NCI-H1436 (cell line): ENCODE measurements around the gene RPS6KA5.
"Not testable (repeated sequence)": the region's sequence is repeated elsewhere in the genome, so short reads cannot be mapped to it uniquely, and the experiment has no call there.

Source experiments
- DNase-seq: peaks from one replicate; lab custom pipeline; 2025; lab: John Stamatoyannopoulos, UW

The RPS6KA5 gene

DNA sequence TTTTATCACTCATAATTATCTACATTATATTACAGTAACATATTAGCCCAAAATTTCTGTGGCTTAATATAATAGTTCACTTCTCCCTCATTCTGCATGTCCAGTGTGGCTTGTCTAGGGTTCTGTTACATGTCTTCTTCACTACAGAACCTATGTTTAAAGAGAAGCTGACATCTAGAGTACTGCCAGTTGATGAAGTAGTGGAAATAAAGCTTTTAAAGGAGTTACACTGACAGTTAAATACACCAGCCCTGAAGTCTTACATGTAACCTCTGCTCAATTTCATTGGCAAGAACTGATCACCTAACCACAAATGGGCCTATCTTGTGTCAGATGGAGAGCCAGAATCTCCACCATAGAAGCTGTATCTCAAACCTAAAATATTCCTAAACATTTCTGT lies 32.9 kb downstream of the RPS6KA5 start:
- DNase-seq = no peak

DNA sequence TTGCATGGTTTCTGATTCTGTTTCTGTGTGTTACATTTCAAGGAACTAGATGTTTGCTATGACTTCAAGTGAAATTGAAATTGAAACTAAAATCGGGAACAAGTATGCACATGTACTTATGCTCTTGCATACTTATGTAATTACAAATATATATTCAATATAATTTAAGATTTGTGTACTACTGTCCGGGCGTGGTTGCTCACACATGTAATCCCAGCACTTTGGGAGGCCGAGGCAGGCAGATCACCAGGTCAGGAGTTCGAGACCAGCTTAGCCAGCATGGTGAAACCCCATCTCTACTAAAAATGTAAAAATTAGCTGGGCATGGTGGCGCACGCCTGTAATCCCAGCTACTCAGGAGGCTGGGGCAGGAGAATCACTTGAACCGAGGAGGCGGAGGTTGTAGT lies 37.8 kb downstream of the RPS6KA5 start:
- DNase-seq = not testable (repeated sequence)

DNA sequence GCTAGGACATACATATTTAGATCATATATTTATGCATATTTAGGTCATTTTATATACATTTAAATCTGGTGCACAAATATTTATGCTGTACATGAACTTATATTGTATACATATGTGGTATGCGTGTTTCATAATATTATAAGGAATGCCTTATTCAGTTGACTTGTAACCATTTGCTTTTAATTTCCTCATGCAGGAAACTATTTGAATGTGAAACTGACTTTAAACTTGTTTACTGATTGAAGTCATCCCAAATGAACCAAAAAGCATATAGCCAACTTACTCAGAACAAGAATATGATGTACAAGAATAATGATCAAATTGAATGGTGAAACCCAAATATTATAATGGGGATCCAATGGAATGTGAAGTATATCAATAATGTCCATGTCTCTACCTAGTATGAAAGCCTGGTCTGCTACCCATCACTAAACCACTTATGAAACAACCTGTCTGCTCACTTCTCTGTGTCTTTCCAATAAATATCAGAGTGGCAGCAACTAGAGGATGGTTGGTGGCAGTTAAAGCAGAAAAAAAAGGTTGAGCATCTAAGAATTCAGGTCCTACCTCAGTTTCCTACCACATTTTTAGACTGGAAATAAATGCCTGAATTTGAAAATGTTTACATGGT lies 38.3 kb downstream of the RPS6KA5 start:
- DNase-seq = no peak

DNA sequence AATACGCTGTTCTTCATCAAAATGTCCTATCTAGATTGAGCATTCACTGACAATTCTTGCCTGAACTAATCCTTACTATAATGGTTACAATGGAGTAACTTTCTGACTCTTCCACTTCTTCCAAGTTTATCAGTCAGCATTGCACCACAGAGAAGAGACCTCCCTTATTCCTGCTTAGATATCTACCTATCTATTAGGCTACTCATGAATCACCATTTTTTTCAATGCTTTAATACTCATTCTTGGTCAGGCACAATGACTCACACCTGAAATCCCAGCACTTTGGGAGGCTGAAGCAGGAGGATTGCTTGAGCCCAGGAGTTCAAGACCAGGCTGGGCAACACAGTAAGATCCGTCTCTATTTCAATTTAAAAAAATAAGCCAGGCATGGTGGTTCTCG lies 39.3 kb downstream of the RPS6KA5 start:
- DNase-seq = no peak

DNA sequence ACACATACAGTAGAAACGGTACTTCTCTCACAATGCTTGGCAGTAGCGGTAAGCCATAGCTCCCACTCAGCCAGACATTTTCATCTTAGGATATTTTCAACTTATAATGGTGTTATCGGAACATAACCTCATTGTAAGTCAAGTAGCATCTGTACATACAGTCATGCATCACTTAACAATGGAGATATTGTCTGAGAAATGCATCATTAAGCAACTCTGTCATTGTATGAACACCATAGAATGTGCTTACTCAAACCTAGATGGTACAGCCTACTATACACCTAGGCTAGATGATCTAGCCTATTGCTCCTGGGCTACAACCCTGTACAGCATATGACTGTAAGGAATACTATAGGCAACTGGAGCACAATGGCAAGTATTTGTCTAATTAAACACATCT lies 40.8 kb downstream of the RPS6KA5 start:
- no peak for DNase-seq

DNA sequence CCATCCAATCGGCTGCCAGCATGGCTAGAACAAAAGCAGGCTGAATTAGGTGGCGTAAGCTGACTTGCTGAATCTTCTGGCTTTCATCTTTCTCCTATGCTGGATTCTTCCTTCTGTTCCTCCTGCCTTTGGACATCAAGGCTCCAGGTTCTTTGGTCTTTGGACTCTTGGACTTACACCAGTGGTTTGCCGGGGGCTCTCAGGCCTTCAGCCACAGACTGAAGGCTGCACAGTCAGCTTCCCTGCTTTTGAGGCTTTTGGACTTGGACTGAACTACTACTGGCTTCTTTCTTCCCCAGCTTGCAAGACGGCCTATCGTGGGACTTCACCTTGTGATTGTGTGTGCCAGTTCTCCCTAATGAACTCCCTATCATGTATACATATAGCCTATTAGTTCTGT lies 42.0 kb downstream of the RPS6KA5 start:
- no peak for DNase-seq

DNA sequence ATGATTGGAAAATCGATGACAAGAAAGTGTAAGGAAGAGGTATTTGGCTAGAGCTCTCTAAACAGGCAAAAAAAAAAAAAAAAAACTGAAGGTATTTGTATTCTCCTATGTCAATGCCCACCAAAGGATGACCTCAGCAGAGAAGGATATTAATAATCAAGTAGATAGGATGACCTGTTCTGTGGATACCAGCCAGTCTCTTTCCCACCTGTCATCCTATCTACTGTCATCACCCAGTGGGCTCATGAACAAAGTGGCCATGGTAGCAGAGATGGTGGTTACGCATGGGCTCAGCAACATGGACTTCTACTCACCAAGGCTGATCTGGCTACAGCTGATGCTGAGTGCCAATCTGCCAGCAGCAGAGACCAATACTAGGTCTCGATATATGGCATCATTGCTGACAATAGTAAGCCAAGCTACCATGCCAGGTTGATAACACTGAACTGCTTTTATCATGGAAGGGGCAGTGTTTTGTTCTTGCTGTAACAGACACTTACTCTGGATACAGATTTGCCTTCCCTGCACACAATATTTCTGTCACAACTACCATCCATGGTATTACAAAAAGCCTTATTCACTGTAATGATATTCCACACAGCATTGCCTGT lies 43.5 kb downstream of the RPS6KA5 start:
- DNase-seq = no peak

DNA sequence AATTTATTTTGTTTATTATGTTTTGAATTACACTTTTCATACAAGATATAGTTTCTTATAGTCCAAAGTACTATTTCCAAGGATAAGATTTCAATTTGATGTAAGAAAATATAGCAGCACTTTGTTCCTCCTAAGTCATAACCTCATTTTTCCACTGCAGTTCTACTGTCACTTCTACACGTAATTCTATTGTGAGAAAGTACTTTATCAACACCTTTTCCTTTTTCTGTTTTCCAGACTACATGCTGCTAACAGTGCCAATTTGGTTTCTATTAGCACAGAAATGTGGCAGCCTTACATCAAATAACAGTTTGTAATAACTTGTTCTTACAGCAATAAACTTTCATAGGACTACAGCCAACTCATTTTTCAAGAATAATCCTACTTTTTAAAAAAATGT lies 45.0 kb downstream of the RPS6KA5 start:
- DNase-seq = no peak

DNA sequence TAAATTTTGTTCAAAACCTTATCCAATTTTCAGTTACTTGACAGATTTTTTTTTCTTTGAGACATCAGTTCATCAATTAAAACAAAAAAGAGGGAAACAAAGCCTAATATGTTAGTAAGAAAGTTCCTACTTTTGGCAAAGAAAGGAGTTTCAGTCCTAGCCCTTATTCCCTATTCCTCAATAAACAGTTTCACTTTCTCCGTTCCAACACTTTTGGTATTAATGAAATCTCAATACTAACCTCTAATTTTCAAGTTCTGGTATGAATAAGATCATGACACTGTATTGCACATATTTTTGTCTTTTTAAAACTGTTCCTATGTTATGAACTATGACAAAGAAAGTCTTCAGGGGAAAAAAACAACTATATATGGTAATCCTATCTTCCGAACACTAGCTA lies 48.4 kb downstream of the RPS6KA5 start:
- no peak for DNase-seq

DNA sequence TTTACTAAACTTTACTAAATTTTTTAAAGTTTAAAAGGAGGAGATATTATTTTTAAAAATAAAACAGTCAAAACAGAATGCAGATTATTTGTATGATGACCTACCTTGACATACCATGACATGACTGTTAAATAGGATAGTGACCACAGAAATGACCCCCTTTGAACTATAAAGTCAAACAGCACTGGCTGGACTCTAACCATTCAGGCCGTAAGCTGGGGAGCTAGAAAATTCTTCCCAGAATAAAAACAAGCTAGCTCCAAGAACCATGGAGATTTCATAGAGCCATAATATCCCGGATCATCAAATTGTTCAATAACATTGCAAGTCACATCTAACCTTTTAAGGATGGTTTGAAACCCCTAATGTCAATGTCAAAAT lies 50.3 kb downstream of the RPS6KA5 start:
- DNase-seq = no peak

DNA sequence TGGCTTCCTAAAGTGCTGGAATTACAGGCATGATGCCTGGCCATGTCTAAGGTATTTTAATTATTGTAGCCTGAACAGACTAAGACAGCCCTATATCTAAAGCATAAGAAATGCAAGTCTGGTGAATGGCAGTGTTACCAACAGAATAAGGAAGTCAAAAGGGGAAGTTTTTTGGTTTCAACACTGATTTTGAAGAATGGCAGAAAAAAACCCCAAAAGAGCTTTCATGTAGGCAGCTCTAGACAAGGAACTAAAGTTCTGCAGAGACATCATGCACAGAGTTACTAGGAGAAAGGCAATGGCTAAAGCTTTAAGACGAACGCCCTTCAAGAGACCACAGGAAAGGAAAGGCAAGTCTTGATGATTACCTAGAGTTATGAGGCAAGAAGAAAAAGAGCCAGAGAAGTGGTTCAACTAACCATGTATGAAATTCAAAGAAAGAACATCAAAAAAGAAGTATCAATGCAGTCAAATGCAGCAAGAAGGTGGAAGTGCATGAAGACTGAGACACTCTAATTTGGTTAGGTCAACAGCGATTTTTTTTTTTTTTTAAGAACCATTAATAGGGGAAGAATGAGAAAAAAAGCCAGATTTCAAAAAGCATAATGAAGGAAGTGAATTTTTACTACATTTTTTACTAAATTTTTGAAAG lies 50.8 kb downstream of the RPS6KA5 start:
- no peak for DNase-seq

DNA sequence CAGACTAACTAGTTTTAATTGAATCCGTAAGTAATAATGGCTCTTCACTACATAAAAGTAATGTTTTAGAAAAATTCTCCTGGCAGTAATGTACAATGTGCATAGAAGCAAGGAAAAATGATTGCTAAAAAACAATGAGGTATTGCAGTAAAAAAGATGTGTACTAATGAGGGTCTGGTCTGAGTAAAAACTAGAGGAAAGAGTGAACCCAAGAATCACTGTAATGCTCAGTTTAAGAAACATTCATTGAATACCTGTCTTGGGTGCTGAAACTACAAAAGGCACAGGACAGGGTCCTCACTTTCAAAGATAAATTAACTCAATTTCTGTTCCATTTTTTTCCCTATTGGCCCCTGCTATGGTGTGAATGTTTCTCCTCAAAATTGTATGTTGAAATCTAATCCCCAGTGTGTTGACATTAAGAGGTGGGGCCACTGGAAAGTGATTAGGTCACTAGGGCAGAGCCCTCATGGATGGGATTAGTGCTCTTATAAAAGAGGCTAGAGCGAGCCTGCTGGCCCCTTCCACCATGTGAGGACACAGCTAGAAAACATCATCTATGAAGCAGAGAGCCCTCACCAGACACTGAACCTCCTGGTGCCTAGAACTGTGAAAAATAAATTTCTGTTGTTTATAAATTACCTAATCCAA lies 51.6 kb downstream of the RPS6KA5 start:
- DNase-seq = no peak

DNA sequence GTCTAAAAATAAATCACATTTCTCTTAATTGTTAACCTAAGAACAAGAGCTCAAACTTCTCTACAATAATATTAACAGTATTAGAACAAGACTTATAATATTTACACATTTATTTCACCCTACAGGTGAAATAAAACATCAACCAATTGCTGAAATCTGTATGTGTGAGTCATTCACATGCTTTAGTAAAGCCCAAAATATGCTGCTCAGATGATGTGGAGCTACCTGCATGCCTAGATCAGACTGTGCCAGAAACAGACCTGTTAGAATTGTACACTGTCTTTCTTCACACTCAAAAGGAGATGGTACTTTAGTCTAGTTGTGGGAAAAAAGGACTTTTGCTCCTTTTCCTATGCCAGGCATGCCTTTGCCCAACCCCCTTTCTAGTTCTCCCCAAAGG lies 54.7 kb downstream of the RPS6KA5 start:
- DNase-seq = no peak

DNA sequence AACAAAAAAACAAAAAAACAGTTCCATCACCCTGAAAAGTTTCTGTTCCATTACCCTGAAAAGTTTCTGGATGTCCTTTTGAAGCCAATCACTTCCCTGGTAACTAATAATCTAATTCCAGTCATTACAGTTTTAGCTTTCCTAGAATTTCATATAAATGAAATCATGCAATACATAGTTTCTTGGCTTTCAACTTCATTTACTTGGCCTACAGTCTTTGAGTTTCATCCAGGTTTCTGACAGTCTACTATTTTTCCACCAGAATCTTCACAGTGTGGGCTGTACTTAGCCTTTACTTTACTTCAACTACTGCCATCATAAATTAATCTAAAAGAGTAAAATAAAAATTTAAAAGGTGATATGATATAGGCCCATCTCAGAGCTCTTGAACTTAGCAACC lies 55.5 kb downstream of the RPS6KA5 start:
- no peak for DNase-seq

DNA sequence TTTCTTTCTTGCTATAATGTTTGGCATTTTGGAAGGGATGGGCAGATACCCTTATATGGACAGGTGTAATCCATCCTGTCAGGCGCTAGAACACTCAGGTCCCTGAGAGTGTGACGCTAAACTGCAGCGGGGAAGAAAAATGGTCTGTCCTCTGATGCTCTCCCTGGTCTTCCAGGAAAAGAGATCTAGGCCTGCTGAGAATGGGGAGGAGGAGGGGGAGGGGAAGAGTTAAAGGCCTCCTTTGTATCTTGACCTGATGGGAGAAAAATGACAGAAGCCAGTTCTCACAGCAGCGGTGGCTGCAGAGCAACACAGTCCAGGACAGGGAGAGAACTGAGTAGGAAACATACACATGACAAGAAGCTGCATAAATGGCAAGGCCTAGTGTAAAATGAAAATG lies 61.1 kb downstream of the RPS6KA5 start:
- DNase-seq = no peak

DNA sequence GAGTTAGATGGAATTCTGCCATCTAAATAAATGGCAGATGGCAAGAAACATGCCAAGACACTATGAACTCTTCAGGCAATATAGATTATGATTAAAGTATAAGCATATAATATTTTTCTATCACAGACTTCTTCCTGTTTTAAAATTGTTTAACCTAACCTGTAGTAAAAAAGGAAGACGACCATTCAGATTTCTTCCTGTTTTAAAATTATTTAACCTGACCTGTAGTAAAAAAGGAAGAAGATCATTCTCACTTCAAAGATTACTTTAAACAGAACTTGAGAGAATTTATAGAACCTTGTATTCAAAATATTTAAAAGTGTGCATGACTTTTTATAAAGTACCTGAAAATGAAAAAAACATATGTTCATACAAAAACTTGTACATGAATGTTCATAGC lies 63.5 kb downstream of the RPS6KA5 start:
- DNase-seq = no peak

DNA sequence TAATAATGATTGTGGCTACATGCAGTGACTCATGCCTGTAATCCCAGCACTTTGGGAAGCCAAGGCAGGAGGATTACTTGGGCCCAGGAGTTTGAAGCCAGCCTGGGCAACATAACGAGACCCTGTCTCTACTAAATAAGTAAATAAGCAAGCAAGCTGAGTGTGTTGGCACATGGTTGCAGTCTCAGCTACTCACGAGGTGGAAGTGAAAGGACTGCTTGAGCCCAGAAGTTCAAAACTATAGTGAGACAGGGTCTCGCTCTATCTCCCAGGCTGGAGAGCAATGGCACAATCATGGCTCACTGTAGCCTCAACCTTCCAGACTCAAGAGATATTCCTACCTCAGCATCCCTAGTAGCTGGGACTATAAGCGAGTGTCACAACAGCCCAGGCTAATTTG lies 64.7 kb downstream of the RPS6KA5 start:
- no peak for DNase-seq

DNA sequence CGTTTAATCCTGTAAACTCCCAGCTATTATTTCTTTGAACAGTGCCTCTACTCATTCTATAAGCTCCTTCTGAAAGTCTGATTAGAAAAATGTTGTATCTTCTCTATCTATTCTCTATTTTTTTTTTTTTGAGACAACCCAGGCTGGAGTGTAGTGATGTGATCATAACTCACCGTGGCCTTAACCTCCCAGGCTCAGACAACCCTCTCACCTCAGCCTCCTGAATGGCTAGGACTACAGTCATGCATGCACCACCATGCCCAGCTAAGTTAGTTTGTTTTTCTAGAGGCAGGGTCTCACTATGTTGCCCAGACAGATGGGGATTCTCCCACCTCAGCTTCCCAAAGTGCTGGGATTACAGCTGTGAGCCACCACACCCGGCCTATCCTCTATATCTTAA lies 66.6 kb downstream of the RPS6KA5 start:
- DNase-seq = no peak

DNA sequence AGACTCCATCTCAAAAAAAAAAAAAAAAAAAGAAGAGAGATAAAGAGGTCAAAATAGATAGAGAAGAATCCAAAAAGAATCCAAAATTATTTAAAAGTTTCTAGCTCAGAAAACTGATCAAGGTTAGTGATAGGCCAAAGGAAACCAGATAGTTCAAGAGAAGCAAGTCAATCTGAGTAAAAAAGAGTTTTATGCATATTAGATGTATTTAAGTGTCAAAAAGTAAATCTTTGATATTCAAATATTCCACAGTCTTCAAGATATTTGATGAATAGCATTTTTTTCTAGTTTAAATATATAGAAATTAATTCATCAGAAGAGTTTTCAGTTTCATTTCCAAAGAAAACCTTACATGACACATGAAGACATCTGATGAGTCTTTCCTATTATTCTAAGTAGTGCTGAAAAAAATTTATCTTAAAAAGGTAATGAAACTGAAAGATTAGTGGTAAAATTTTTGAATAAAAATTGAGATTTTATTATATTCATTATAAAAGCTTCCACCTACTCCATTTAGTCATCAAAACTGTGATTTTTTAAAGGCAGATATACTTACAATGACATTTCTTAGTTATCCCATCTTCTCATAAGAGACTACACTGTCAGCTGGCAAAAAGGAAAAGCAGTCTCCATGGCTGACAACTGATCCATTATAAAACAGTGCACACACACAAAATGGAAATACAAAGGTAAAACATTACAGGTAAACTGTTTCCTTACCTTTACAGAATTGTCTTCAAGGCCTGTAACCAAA lies 68.6 kb downstream of the RPS6KA5 start:
- no peak for DNase-seq

DNA sequence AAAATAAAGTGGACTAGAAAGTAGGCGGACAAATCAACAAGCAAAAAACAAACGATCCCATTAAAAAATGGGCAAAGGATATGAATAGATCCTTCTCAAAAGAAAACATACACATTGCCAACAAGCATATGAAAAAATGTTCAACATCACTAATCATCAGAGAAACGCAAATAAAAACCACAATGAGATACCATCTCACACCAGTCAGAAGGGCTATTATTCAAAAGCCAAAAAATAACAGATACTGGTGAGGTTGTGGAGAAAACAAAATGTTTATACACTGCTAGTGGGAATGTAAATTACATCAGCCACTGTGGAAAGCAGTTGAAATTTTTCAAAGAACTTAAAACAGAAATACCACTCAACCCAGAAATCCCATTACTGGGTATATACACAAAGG lies 70.3 kb downstream of the RPS6KA5 start:
- no peak for DNase-seq

DNA sequence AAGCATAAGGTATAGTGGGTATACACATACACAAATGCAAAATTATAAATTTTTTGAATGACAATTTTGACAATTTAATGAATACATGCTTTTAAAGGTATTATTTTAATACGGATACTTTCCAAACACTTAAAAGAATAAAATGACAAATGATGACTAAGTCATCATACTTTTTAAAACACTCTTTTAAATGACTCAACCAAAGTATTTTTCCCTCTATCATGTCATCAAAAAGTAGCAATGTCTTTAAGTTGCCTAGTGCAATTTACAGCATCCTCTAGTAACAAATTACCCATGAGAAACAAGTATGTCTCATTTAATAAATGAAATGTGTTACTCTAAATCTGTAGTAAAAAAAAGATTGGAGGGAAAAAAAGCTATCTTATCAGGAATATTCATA lies 73.3 kb downstream of the RPS6KA5 start:
- no peak for DNase-seq

DNA sequence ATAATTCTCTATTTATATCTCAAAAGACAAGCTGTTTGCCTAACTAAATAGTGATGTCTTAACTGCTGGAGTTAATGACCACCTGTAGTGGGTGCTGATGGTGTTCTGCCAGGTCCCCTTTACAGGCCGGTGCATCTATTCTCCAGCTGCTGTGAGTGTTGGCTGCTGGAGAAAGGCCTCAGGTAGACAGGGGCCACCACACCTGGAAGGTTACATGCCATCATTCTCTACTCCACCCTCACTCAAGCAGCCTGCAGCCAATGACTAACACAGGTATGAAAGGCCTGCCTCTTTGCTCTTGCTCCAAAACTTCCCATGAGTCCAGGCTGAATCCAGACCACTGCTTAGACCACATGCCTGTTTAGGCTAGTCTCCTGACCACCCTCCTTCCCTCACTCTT lies 73.9 kb downstream of the RPS6KA5 start:
- no peak for DNase-seq
